ENCODE results near the gene DDX56. TPM values are rescaled to one million over a fixed set of nuclear protein-coding genes. Genes with fewer than 3 reads are reported as not detected.

Gene DDX56
- total and polyA plus RNA-seq, 2 of the 13 experiments (the other 11 are each of a cell fraction or from before 2014, with no cell fraction given): 82.6 to 120 TPM

GRCh38 chr7:44573464-44574286, at the start of gene DDX56 (continued):
- TF ChIP-seq FOXO4 (CRISPR knock-in tag; conservative IDR thresholded peaks at IDR 0.05): no peak
- peak; percentile 91 for TF ChIP-seq KLF11 (CRISPR knock-in tag; IDR thresholded peaks at IDR 0.05)
- no peak for TF ChIP-seq SYNCRIP (IDR thresholded peaks at IDR 0.05; ENCODE audit: insufficient read depth, low read depth, low read length)
- 0 out of 2 replicates have a peak, but pooled peaks have one; percentile 83 for TF ChIP-seq ZBTB34 (CRISPR knock-in tag; IDR thresholded peaks at IDR 0.05)
- TF ChIP-seq NFATC3 (CRISPR knock-in tag; IDR thresholded peaks at IDR 0.05): peak; percentile 58; the same call in 1 of the 2 replicates
- TF ChIP-seq ZNF367 (CRISPR knock-in tag; IDR thresholded peaks at IDR 0.05; ENCODE audit: borderline replicate concordance): 0 out of 2 replicates have a peak, but pooled peaks have one; percentile 71
- TF ChIP-seq BRF2 (CRISPR knock-in tag; IDR thresholded peaks at IDR 0.05): peak; percentile 89
- no peak for TF ChIP-seq JDP2 (CRISPR knock-in tag; IDR thresholded peaks at IDR 0.05; ENCODE audit: borderline replicate concordance)
- peak; percentile 61; the same call in 1 of the 2 replicates for TF ChIP-seq THAP7 (CRISPR knock-in tag; IDR thresholded peaks at IDR 0.05)
- no peak for TF ChIP-seq MBD4 (IDR thresholded peaks at IDR 0.05; ENCODE audit: borderline replicate concordance, low read length)
- TF ChIP-seq ZNF775 (CRISPR knock-in tag; IDR thresholded peaks at IDR 0.05; ENCODE audit: borderline replicate concordance): peak; percentile 86; the same call in 1 of the 2 replicates
- no peak; the same call in 1 of the 2 replicates for TF ChIP-seq ATF7-NPFF (CRISPR knock-in tag; IDR thresholded peaks at IDR 0.05; ENCODE audit: low read depth)
- TF ChIP-seq ZNF280D (CRISPR knock-in tag; IDR thresholded peaks at IDR 0.05): no peak
- peak; percentile 76 for TF ChIP-seq MEIS1 (CRISPR knock-in tag; IDR thresholded peaks at IDR 0.05; ENCODE audit: borderline replicate concordance)
- TF ChIP-seq PHB2 (IDR thresholded peaks at IDR 0.05; ENCODE audit: partially characterized antibody): no peak
- no peak for TF ChIP-seq SKIL (CRISPR knock-in tag; IDR thresholded peaks at IDR 0.05; ENCODE audit: borderline replicate concordance)

Measured in HepG2 (cell line).